Germinal center (tissue), 1 donor: ENCODE results near the gene EFNA5.

Experiments used
- DNase-seq: peaks from one replicate; pipeline ENCODE4 v3.0.0; 2012; ENCODE audit warnings: mixed read lengths, low spot score

Gene EFNA5

GRCh38 chr5:107484281-107484680 lies 186.5 kb downstream of the EFNA5 start:
- no peak for DNase-seq

DNA sequence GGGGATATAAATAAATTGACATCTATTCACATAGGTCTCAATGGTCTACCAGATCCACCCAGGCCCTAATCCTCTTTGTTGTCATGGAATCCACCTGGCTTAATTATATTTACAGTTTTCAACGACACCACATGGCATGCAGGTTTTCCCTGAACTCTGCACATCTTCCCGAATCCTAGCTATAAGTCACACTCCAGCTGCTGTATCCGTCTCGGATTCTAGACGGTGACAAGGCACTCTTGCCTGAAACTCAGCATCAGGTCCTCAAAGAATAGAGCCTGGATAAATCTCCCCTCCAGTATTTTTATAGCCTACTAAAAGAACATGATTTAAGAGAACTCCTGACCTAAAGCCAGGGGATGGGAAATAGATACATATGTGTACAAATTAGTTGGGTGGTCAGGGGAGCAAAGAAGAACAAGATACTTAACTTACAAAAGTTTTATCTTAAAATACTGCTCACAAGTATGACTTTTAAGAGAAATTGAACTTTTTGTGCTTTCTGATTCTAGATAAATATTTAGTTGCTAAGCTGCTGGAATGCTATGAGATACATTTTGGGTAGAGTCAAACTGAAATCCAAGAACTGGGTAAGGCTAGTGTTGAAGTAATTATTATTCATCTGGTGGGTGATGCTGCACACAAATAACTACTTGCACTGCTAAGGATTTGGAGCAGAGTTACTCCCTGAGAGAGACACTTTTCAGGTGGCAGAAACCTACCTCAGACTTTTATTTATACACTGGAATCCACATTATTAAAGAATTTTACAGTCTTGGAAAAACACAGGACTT lies 187.3 kb downstream of the EFNA5 start:
- DNase-seq = no peak

DNA sequence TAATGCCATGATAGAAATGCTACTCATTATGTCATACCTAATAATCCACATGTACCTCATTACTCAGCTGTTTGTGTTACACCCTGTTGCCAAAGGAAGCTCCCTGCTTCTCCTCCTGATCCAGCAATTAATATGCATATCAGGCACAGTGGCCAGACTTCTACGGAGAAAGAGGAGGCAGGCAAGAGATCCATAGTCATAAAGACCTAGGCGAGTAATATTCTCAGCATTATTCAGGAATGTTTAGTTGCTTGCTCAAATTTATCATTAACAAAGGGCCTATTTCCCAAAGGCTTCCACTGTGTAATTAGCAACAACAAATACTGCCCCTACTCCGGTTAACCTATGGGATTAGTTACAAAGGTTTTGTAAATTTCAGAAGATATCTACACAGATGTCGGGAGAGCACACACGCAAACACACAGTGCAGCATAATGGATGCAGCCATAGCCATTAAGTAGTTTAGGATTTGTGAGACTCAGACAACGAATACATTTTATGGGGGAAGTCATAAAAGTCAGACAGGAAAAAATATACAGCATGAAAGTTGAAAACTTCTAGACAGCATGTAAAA lies 192.6 kb downstream of the EFNA5 start:
- DNase-seq = no peak

DNA sequence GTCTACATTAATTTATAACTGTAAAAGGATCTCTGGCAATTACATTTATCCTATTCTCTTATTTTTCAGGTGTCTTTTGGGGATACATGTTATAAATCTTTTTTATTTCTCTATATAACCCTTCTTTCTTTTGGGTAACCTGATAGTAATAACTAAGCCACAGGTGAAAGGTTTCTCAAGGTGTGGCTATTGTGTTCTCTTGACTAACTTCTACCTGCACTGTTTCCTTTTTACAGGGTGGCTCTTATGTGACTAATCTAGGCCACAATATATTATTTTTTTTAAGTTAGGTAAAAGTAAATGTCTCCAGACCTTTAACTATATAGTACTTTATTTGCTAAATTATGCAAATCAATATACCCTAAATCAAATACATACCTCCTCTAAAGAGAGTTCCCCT lies 193.2 kb downstream of the EFNA5 start:
- no peak for DNase-seq

- DNase-seq = no peak
These were observed 194.0 kb downstream of the EFNA5 start for GRCh38 chr5:107476783-107477182.

DNA sequence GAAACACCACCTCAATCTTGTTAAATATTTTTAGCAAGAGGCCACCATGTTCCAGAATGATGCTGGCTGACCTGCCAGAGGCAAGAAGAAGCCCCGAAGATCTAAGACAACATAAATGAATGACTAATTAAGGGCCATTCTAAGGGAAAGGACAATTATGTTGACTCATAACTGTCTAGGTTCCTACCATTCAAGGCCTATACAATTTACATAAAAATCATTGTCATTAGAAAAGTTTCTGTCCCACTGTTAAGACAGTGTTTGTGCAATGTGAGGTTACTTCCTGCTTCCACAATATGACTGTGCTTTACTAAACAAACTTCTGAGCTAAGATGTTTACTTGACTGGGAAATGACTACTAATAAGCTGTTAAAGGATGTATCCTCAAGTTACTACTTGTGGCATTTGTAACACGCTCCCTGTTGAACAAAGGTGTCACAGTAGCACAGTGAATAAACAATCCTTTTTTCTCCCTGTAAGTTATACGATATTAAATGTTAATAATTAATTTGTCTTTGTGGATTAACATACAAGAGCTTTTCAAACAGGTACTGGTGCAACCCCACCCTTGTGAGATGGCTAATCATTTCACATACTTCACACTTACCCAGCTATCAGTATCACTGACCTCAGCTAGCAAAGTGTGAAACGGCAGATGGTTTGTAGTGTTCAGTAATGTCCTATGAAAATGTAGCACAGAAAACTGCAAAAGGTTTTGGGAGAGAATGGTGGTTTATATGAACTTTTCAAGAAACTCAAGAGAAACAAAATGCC lies 195.8 kb downstream of the EFNA5 start:
- no peak for DNase-seq

DNA sequence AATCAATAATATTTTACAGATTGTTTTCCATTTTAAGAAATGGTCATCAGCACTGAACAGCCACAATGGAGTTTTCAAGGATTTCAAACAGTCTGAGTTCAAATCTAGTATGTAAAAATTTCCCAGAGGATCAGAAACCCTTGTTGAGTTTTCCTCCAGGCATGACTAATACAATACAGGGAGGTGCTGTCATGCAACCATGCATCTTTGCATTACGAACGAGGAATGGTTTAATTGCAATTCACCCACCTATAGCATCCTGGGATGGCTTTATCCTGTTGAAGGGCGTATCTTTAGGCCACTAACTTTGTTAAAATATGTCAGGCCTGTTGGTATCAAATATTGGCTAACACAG lies 196.4 kb downstream of the EFNA5 start:
- no peak for DNase-seq

DNA sequence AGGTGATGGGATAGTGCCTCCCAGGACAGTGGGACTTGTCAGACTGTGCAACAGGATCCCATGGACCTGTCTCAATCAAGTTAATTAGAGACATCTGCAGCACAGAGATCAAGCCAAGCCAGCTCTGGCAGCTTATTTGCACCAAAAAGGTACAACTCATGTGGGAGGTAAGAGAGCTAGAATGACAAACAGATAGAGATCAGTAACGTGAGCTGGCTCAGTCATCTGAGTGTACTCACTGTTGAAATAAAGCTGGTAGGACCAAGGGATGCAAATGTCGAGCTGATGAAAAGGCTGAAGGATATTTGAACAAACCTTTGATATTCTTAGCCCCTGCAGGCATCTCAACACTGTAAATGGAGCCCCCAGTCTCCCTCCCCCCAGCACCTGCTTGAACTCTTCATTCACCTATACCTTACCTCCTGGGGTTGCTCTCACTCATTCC lies 198.1 kb downstream of the EFNA5 start:
- DNase-seq = no peak

GRCh38 chr5:107470295-107470582 lies 200.5 kb downstream of the EFNA5 start:
- DNase-seq = no peak

DNA sequence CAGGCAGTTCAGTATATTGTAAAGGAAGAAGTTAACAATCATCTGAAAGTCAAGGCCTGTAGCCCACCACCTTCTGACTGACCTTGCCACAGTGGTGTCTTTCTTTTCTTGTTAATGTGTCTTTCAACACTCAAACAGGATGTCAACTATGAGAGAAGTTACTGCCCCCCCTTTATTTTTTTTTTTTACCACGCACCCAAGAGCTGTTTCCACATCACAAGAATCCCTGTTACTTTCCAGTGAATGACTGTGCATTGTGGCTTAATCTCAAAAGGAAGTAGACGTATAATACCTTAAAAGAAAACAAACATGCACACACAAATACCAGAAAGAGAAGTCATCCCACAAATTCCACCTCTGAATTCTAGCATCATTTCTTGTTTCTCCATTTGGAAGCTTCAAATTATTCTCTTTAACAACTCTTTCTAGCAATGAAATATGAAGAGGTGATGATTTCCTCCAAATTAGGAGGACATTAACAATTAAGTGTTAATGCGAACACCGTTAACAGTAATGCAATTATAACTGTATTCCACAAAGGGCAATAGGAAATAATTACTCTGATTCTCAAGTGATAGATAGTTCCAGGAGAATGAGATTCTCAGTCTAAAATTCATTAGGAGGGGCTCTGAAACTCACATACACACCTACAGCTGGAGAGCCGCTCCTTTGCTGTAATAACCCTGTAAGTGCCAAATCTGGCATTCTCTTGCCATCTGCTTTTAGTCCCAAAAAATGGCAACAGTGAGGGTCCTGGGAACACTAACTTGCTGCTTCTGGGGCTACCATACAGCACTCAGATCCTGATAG lies 201.0 kb downstream of the EFNA5 start:
- no peak for DNase-seq

DNA sequence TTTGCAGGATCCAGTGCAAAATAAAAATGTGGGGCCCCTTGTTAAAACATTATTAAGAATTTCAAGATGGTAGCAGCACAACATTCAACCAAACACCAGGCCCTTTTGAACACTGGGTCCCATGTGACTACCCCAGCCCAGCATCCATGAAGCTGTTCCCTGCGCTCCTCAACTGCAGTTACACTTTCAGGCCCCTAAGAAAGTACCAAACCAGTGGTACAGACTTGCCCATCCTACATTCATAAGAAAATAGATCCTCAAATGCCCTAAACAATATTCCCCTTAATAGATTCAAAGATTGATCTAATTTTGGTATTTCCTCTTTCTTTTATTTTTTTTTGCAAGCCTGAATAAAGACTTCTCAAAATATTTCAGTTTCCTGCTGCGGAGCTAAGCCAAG lies 201.7 kb downstream of the EFNA5 start:
- no peak for DNase-seq

DNA sequence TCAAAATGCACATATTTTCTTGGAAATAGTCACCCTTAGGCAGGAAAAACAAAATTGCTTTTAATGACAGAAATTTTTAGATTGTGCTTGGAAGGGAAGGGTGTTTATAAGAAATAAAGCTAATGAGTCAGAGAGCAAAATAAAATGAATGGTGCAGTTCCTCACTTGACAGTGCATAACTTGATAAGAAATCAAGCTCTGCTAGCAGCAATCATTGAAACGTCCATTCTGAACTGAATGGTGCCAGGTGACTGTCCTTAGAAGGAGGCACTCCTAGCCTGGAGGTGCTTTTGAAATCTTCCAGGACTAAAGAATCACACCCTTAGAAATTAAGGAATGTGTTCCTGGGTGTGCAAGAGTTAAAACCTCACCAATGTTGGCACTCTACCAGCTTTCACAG lies 202.5 kb downstream of the EFNA5 start:
- no peak for DNase-seq

DNA sequence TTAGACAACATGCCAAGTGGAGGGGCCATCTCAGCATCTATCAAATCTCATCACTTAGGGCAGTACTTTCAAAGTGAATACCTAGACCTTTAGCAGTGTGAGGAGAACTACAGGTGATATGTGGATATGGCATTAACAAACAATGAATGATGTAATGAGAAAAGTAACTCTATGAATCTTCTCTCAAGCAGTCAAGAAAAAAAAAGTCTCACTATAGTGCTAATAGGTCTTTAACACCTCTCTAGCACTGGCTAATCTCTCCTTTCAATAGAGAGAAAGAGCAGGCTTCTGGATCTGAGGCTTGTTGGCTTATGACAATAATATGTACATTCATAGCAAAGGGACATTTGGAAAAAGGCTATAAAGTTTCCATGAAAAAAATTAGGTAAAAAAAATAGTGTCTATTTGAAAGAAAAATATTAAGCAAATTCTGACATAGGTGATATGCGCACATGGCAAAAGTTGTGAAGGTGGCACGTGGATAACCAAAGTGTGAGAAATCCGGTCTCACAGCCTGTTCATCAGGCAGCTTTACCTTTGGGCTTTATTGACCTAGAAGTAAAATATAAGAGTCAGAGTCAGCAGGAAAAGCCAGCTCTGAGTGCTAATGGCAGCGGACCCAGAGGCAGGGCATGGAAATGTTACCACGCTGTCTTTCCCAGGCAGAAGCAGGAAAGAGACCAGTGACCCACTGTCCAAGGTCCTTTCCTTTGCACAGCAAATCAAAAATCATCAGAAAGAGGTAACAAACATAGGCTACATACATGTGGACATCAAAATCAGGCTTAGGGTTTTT lies 203.4 kb downstream of the EFNA5 start:
- no peak for DNase-seq

- DNase-seq = no peak
These were observed 204.4 kb downstream of the EFNA5 start for GRCh38 chr5:107466233-107466769.

- no peak for DNase-seq
These were observed 205.9 kb downstream of the EFNA5 start for GRCh38 chr5:107464876-107465275.

DNA sequence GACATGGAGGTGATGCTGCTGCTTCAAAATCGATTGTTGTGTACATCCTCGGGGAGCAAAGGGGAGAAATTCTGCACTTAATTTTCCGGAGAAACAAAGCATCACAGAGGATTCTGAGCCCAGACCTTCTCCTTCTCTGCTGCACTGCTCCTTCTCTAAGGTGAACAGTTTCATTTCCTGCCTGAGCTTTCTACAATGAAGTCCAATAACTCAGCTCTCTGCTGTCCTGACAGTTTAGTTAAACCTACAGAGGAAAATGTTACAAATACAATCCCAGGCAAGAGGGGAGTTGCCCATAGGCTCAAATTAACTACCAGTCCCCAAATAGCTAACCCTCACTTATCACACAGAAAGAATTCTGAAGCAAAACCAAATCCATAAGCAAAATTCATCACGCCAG lies 206.3 kb downstream of the EFNA5 start:
- DNase-seq = no peak

DNA sequence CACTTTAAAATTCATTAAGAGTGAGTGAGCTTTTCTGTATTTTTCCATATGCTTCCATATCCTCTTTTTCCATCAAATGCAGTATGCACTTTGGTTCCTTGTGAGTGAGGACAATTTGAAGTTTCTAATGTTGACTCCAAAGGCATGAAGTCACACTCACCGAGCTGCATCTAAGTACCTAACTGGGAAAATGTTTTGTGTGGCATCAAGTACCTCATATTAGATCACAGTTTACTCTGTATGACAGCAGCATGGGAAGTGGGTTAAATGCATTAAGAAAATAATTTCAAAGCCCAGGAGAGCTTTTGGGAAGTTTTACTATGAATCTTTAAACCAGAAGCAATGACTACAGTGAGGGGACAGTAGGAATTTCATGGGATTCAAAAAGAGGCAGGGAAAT lies 207.0 kb downstream of the EFNA5 start:
- no peak for DNase-seq

GRCh38 chr5:107461770-107462169 lies 209.0 kb downstream of the EFNA5 start:
- DNase-seq = no peak

DNA sequence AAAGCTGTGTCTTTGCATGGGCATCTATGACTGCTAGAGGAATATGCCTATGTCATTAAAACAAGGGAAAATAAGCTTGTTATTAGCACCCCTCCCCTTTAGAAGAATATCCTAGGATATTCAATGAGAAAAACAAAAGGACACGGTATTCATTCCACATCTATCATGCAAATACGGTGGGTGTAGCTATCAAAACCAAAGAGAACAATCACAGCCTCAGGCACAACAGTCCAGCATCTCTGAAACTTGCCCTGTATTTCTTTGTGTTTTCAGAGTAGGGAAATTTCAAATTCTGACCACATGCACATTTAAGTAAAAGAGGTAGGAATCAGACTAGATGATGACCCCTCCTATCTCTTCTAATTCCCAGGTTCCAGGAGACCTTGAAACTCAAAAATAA lies 209.9 kb downstream of the EFNA5 start:
- no peak for DNase-seq

- DNase-seq = no peak
These were observed 211.1 kb downstream of the EFNA5 start for GRCh38 chr5:107459605-107460004.

DNA sequence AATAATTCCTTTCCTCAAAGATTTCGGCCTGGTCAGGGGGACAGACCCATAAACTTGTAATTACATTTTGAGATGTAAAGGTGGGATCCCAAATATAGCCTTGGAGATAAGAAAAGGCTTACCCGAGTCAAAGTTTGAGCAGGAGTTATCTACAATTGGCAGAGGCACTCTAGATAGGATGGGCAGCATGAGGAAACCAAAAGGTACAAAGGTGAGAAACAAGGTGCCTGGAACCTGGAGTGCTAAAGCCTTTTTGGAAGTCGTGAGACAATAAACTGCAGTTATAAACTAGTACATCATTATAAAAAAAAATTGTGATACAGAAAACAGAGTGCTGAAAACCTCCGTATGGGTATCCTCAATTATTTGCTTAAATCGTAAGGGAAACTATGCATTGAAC lies 212.4 kb downstream of the EFNA5 start:
- no peak for DNase-seq

DNA sequence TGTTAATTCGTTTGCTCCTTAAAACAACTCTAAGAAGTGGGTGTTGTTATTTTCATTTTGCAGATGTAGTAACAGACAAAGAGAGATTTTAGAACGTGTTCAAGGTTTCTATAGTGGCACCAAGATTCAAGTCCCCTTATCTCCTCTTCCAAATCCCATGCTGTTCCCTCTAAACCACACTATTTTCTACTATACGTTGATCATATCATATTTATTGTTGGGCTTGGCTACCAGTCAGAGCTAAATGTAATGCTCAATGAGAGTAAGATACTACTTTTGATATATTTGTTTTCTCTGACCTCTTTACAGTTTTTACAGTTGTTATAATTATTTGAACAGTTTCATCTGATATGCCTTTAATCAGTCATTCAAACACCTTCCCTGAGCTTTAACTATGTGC lies 212.9 kb downstream of the EFNA5 start:
- DNase-seq = no peak
